GM10847 (cell line): Measurements from ENCODE around the gene ITPR2.

Source experiments
- POLR2A ChIP-seq: IDR thresholded peaks from 2 replicates; pipeline ENCODE4 v1.6.1; 2011; ENCODE audit not compliant: insufficient read length; ENCODE audit errors: extremely low read depth

Gene ITPR2

DNA sequence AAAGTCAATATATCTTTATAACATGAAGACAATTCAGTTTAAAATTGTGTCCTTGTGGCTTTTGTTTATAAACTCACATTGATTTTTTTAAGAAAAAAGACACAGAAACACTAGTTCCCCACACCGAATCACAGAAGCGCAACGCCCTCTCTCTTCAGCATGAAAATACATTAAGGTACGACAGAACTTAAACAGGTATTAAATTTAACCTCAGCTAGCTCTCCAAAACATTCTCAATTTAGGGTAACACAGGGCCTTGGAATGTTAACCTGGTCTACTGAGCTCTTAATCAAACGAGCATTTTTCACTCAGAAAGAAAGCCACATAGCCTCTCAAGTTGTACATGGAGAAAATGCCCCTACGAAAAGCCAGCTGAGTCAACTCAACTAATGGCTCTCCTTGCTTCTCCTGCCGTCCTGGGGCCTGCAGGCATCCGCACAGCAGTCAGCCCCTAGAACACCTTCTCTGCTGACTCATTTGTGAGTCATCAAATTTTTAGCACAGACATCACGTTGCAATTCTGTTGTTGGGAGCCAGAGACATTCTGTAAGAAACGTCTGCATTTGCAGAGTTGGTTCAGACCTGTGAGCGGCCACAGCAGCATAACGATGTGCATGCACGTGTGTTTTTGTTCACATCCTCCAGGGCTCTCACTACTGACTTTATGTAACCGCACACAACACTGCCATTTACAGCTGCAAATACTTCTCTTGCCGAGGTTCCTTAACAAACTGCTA lies 141.6 kb downstream of the ITPR2 start:
- TF ChIP-seq POLR2A = no peak

DNA sequence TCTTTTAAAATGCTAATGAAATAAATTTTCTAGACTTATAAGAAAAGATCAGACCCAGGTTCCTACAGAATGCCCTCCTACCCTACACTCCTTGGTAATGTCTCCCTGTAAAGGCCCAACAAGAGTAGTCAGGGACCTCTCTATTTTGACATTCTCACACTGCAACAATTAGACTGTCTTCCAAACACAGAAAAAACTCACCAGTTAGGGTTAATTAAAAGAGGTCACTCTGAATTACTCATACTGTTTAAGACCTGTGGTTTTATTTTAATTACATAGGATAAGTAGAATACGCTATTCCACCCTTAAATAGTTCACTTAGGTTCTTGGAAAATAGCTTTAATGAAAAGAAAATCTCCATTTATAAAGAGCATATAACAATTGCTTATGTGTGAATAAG lies 142.4 kb downstream of the ITPR2 start:
- no peak for TF ChIP-seq POLR2A

DNA sequence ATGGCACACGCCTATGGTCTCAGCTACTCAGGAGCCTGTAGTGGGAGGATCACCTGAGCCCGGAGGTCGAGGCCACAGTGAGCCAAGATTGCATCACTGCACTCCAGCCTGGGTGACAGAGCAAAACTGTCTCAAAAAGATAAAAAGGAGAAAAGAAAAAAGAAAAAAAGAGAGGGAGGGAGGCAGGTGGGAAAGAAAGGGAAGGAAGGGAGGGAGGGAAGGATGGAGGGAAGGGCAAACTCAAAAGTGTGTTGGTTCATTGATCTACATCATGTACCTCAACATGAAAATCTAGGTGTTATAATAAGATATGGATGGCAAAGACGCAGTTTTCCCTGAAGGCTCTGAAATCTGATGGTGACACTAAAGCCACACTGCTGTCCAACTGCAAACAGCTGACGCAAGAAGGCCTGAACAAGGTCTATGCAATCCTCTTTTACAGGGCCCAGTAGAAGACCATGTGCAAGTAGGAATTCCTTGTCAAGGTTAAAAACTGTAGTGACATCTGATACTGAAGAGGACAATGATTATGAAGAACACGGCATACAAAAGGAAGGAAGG lies 143.6 kb downstream of the ITPR2 start:
- no peak for TF ChIP-seq POLR2A

DNA sequence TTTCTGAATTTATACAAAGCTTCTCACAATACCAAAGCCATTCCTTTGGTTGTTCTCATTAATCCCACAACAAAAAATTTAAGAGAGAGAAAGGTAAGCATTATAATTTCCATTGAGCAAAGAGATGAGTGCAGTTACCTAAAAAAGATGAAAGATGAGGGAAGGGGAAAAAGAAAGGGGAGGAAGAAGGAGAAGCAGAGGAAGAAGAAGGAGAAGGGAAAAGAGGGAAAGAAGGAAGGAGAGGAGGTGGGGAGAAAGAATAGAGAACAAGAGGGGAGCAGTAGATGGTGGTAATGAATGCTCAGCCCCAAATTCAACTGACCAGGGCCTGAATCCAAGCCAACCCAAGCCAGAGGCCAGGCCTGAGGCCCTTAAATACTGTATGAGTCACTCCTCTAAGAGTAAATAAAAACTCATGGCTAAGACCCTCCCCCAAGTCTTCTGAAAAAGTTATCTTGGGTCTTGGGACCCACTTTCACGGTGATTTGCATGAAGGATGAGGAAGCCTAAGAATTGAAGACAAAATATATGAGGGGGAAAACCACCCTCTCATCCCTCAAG lies 144.6 kb downstream of the ITPR2 start:
- TF ChIP-seq POLR2A = no peak

DNA sequence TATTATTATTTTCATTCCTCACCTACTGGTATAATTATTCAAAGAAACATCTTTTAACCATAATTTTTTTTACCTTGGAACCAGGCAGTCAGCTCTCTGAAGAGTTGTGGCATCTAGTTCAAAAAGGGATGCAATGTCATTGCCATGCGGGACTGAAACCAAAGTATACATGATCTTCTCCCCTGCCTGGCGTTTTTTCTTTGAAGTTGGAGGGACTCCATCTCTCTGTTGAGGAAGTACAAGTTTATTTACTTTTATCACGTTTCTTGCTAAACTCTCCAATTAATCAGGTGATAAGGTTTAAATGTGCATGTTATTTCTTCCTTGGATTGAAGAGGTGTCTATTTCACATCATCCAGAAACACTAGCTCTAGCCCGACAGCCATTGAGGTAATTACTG lies 146.6 kb downstream of the ITPR2 start:
- TF ChIP-seq POLR2A = no peak

DNA sequence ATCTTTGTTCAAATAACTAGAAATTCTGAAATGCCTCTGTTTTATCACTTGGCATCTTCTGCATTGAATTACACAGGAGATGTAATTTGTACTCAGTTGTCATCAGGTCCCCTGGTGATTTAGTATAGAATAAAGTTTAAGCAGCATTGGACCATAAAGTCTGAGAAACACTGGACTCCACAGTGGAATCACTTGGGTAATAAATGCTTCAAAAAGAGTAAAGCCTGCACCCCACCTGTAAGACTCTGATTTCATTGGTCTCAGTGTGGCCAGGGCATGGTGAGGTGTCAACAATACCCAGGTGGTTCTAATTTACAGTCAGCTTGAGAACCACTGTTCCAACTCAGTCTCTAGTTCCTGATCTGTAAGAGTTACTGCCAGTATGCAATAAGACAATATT lies 148.9 kb downstream of the ITPR2 start:
- TF ChIP-seq POLR2A = no peak

DNA sequence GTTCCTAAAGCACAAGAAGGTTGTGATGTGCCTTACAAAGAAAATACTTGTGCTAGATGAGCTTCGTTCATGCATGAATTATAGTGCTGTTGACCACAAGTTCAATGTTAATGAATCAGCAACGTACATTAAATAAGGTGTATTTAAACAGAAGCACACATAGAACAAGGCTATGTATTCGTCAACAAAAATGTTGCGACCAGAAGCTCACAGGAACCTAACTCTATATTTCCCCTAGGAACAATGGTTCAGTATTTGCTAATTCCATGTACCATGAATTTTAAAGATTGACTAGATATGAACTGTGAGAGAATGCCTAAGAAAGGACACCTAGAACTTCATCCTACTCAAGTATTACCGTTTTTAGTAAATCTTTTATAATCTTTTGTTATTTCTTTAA lies 149.6 kb downstream of the ITPR2 start:
- no peak for TF ChIP-seq POLR2A

DNA sequence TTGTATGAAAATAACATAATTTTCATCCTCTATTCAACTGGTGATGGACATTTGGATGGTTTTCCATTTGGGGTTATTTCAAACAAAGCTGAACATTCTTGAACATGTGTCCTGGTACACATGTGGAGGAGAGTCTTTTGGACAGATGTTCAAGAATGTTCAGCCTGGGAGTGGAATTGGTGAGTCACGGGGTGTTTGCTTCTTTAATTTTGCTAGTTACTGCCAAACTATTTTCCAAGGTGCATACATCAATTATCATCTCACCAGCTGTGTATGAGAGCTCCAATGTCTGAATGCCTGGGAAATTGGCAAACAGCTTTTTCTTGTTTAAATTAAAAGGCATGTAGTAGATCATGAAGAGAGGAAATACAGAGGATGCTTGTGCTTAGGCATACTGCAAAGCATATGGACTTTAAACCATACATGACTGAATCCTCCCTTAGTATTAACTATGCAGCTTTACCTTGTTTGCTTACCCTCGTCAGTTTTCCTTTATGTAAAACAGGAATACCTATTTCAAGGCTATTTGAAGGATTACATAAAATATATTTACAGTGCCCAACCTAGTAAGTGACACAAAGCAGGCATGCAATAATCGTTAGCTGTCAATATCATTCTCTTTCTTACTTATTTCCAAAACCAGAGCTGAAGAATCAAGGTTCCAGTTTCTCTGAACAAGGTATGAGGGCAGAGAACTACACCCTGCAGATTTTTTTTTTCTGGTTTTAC lies 152.1 kb downstream of the ITPR2 start:
- TF ChIP-seq POLR2A = no peak

DNA sequence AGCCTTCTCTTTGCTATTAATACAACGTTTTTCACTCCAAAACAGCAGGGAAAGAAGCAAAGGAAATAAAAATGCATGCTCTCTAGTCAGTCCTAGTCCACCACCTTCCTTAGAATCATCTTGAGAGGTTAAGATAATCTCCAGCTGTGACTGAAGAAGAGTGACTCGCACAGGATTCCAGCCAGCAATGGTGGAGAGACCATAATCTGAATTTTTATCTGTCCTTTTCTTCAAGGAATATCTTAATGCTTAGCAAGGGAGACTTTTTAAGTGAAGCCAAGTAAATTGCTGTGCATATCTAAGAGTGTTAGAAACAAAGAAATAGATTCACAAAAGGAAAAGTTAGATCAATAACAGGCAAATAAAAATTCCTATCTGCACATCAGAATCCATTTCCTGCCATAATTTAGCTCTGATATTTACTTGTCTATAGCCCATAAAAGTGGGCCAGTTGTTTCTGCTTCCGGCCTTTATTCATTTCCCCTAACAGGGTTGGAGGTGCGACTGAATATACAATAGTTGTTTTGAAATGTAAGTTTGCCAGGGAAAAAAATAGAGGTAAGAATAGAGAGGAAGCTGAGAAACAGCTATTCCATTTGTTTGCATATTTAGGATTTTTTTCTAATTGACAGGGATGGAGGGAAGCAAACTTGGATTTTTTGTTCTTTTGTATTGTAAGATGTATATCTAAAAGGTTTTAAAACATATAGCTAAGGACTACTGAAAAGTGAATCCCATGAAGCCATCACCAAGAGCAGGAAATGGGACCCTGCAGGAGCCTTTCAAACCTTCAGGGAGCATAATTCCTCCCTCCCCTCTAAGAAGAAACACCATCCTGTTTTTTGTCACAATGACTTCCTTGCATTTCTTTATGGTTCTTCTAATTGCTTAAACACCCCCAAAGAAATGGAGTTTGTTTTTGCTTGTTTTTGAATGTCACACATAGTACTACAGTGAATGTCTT lies 154.0 kb downstream of the ITPR2 start:
- TF ChIP-seq POLR2A = no peak

DNA sequence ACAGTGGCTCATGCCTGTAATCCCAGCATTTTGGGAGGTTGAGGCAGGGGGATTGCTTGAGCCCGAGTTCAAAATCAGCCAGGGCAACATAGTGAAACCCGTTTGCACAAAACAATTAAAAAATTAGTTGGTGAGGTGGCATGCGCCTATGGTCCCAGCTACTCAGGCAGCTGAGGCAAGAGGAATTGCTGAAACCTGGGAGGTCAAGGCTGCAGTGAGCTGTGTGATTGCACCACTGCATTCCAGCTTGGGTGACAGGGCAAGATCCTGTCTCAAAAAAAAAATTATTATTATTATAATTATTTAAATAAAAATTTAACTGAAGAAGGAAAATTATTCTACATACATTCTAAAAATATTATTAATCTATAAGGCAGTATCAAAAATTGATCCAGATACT lies 164.1 kb downstream of the ITPR2 start:
- TF ChIP-seq POLR2A = no peak

DNA sequence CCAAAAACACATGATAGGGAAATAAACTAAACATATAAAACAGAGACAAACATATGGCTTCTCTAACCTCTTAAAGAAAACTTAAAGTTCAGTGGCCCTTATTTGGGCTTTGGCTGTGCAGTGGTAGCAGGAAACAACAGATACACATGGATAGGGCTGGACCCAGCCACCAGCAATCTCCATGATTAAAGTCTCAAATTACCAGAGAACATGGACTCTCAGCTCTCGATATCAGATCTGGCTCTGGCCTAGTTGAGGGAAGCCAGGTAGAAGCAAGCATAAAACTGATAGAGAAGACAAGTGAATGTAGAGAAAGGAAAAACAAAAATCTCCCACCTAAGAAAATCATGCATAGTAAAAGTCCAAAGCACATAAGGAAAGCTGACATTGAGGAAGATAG lies 164.8 kb downstream of the ITPR2 start:
- no peak for TF ChIP-seq POLR2A

DNA sequence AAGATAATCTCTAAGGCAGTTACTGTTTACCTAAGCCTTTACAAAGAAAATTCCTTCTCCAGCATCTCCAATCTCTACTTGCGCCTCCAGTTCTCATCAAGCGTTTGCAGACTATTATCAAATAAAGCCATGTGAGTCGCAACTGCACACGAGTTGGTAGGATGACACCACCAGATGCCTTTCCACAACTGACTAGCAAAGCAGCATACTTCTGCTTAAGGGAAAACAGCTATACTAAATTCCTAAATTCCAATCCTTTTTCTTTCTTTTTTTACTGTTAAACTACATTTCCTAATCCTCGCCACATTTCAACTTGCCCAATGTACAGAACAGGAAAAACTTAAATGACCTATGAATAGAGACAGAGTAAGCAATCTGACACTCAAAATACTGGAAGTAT lies 166.7 kb downstream of the ITPR2 start:
- no peak for TF ChIP-seq POLR2A

DNA sequence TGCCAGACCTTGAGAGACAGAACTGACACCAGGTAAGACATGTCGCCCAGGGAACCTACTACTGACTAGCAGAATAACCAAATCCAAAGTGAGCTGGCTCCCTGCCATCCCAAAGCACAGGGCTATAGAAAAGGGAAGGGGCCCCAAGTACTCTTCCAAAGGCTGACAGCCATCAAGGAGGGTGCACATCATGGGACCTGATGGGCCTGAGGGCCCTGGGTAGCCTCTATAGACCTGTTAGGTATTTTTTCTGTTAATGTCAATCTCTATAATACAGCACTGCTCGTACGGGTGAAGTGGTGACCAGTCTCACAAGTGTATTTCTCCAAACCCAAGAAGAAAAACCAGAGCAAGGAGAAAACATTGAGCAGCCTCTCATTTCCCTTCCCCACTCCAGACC lies 171.6 kb downstream of the ITPR2 start:
- no peak for TF ChIP-seq POLR2A

DNA sequence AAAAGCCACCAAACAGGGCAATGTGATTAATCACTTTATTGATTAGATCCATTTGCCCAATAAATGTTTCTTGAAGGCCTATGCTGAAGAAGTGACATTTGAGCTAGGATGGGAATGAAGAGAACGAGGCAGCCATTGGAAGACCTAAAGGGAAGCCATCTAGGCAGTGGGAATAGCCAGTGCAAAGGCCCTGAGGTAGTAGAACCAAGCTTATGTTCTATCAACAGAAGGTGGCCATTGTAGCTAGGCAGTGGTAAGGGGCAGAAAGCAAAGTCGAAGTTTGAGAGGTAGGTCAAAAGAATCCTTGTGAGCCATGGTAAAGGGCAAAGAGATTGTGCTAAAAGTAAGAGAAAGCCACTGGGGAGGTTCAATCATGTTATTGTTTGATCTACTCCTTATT lies 173.1 kb downstream of the ITPR2 start:
- no peak for TF ChIP-seq POLR2A

DNA sequence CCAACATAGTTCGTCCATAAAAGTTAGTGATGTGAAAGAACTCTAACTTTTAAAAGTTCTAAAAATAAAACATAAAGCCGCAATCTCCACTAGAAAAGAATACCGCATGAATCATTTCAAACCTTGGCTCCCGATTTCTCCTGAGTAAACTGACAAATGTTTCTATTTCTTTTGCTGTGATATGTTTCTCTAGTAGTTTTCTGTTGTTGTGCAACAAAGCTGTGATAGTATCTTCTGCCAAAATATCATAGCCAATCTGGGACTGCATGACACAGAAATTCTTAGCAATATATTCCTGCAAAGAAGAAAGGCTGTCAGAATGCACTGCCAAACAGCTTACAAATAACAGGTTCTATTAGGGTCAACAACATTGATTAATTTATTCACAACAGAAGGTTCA lies 174.0 kb downstream of the ITPR2 start:
- TF ChIP-seq POLR2A = no peak
